Caki2 (cell line): ENCODE measurements around the gene WDR86. TPM values are rescaled to one million over a fixed set of nuclear protein-coding genes. Genes with fewer than 3 reads are reported as not detected.

Experiments
- DNase-seq: peaks from one replicate; pipeline ENCODE4 v3.0.0-alpha.2; 2015; ENCODE audit warnings: low read depth
- in situ Hi-C: cut with HindIII; loops from 2 replicates; pipeline ENCODE4 v1.10.0; 2016; ENCODE audit warnings: low sequenced_read_pairs, low pct_unique_long_range_greater_than_20kb, mixed read lengths
- total RNA-seq: library from RNA; depleted of rRNA; stranded (reverse); fragments of >200 nt; shearing (Covaris generic); gene quantifications from 2 replicates; pipeline ENCODE4 v1.2.3, GENCODE V29; 2014; ENCODE audit warnings: low replicate concordance; rRNA removed

WDR86 gene
- not detected in 2 replicates for total RNA-seq

GRCh38 chr7:151409667-151410404 is at the start of gene WDR86:
Gene WDR86, minus strand, starts transcription at chr7:151410038. Its CDS starts 449 bp downstream, at chr7:151409589.
- in situ Hi-C loops, result no loop called here
- no peak for DNase-seq

GRCh38 chr7:151457534-151457933 is 47.7 kb upstream of the WDR86 start:
- in situ Hi-C loops, result no loop called here
- no peak for DNase-seq

DNA sequence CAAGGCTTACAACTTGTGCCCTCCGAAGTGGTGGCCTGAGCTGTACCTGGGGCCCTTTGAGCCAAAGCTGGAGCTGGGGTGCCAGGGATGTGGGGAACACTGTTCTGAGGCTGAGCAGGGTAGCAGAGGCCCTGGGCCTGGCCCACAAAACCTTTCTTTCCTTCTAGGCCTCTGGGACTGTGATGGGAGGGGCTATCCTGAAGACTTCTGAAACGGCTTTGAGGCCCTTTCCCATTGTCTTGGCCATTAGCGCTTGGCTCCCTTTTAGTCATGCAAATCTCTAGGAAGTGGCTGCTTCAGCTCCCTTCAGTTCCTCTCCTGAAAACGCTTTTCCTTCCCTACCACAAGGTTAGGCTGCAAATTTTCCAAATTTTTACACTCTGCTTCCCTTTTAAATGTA is 46.9 kb upstream of the WDR86 start:
- DNase-seq, result no peak
- in situ Hi-C loops, result no loop called here

GRCh38 chr7:151456276-151456675 is 46.4 kb upstream of the WDR86 start:
- in situ Hi-C loops, result no loop called here
- DNase-seq, result no peak

DNA sequence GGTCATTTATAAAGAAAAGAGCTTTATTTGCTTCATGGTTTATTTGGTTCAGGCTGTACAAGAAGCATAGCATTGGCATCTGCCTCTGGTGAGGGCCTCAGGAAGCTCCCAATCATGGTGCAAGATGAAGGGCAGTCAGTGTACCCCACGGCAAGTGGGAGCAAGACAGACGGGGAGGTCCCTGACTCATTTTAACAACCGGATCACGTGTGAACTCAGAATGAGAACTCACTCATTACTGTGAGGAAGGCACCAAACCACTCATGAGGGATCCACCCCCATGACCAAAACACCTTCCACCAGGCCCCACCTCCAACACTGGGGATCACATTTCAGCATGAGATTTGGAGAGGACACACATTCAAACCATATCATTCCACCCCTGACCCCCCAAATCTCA is 45.9 kb upstream of the WDR86 start:
- in situ Hi-C loops, result no loop called here
- DNase-seq, result no peak

DNA sequence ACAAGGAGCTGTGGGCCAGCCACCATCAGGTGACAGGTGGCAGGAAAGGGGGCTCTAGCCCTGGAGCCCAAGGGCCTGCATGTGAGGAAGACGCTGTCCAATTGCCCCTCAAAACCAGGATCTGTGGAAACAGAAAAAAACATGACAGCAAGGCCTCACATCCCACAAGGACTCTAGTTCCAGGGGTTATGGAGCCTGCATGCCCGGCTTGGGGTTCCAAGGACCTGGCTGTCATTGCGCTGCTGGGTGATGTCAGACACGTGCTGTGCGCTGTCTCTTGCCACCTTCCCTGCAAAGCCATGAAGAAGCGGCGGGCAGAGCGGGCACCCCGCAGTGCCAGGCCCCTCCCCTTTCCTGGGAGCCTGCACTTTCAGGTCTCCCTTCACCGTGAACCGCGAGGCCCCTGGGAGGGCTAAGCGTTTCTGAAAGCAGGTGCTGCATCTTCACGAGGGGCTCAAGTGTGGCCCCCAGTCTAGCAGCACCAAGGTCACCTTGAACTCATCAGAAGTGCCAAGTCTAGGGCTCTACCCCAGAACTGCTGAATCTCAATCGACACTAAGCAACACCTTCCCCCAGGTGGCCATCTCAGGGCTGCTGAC is 45.2 kb upstream of the WDR86 start:
- in situ Hi-C loops, result no loop called here
- no peak for DNase-seq

- in situ Hi-C loops, result no loop called here
- no peak for DNase-seq
Measured at GRCh38 chr7:151454305-151454704, 44.5 kb upstream of the WDR86 start.

GRCh38 chr7:151453326-151453791 is 43.5 kb upstream of the WDR86 start:
- DNase-seq, result no peak
- in situ Hi-C loops, result no loop called here

DNA sequence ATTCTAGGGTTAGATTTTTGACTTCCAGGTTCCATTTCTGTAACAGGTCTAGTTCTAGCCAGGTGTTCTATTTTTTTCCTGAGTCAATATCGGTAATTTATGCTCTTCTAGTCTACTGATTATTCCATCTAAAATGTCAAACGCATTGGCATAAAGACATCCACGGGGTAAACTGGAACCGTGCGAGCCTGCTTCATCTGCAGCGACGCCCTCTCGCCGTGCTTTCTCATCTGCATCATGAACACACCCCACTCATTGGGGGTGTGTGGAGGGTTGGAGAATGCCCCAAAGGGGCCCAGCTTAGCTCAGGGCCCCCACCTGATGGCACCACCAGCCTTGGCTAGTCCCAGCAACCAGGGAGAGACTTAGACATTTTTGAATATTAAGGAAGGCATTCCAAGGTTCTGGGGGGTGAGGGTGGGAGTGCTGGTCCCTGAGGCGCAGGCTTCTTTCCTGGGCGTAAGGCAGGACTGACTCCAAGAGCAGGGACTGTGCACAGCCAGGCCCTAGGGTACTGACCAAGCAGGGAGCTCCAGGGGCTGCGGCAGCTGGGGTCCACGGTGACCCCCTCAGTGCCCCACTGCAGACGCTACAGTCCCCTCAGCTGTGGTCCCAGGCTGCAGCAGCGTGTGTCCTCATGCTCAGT is 43.0 kb upstream of the WDR86 start:
- in situ Hi-C loops, result no loop called here
- no peak for DNase-seq

DNA sequence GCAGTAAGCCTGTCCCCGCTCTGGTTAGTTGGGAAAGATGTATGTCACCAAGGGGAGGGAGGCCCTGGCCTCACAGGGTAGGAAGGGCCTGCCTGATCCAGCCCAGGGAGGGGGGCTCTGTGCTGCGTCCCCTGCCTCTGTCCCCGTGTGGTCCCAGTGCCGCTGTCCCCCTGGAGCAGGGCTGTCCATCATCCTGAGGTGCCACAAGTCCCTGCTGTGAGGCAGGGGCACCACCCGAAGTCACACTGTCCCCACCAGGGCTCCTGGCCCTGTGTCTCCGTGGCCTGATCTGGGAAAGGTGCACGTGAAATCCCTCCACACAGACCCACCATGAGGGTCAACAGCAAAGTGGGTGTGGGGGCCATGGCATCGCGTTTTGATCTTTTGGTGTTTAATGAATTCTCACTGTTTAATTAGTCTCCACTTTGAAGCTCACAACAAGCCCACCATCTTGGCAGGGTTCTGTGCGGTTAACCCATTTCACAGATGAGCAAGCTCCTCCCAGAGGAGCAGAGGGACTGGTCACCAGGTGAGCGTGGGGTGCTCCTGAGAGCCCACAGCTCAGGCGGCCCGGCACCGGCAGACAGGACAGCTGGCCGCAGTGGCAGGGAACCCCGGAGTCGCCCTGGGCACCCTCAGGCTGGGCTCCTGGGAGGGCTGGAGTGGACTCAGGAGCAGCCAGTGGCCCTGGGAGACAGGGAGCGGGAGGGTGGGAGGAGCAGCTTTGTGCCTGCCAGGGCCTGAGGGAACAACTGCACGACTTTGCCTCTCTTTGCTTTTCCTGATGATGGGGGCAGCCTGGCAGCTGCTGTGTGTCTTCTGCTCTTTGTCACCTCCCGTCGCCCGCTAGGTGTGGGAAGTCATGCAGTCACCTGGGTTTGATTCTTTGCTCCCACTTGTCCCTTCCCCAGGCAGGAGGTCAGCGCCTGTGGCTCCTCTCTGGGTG is 42.1 kb upstream of the WDR86 start:
- in situ Hi-C loops, result no loop called here
- no peak for DNase-seq

DNA sequence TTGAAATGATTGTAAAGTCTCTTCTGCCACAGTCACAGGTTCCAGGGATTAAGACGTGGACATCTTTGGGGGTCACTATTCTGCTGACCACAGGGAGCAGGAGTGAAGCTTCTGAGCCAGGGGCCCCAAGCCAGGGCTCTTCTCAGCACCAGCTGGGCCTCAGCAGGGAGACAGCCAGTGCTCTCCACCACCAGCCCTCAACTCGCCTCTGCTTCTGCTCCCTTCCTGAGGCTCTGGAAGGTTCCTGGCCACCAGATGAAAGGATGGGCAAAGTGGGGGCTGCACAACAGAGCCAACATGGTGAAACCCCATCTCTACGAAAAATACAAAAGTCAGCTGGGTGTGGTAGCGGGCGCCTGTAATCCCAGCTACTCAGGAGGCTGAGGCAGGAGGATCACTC is 41.3 kb upstream of the WDR86 start:
- in situ Hi-C loops, result no loop called here
- DNase-seq, result no peak

- no peak for DNase-seq
- in situ Hi-C loops, result no loop called here
Measured at GRCh38 chr7:151449990-151450389, 40.2 kb upstream of the WDR86 start.

GRCh38 chr7:151448261-151449252 is 38.7 kb upstream of the WDR86 start:
- in situ Hi-C loops, result no loop called here
- DNase-seq, result no peak

GRCh38 chr7:151447901-151448260 is 38.0 kb upstream of the WDR86 start:
- DNase-seq, result no peak
- in situ Hi-C loops, result no loop called here

DNA sequence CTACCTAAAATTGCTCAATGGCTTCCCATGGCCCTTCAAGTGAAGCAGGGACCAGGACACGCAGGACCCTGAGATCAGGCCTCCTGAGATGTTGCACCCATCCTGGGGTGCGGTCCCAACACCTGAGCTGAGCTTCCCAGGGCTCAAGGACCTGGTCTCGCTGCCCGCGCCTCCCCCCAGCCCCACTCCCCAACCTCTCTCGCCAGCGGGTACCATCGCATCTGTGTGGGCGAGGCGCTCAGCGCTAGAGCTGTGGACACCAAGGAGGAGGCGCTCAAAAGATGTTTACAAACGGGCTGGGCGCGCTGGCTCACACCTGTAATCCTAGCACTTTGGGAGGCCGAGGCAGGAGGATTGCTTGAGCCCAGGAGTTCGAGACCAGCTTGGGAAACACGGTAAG is 37.5 kb upstream of the WDR86 start:
- no peak for DNase-seq
- in situ Hi-C loops, result no loop called here

- in situ Hi-C loops, result no loop called here
- DNase-seq, result no peak
Measured at GRCh38 chr7:151446412-151446811, 36.6 kb upstream of the WDR86 start.

- DNase-seq, result no peak
- in situ Hi-C loops, result no loop called here
Measured at GRCh38 chr7:151444632-151445031, 34.8 kb upstream of the WDR86 start.
